ENCODE data around the gene ANKLE2.

ANKLE2 gene

GRCh38 chr12:132746613-132747012, 15.0 kb downstream of the ANKLE2 start:
- DNase-seq (ENCODE audit: low read depth), result no peak

GRCh38 chr12:132743831-132744230, 17.8 kb downstream of the ANKLE2 start:
- no peak for DNase-seq (ENCODE audit: low read depth)

GRCh38 chr12:132741620-132742019, 20.0 kb downstream of the ANKLE2 start:
- no peak for DNase-seq (ENCODE audit: low read depth)

- no peak for DNase-seq (ENCODE audit: low read depth)
Measured at GRCh38 chr12:132740652-132741051, 21.0 kb downstream of the ANKLE2 start.

GRCh38 chr12:132740313-132740646, 21.4 kb downstream of the ANKLE2 start:
- no peak for DNase-seq (ENCODE audit: low read depth)

- no peak for DNase-seq (ENCODE audit: low read depth)
Measured at GRCh38 chr12:132739600-132740312, 21.9 kb downstream of the ANKLE2 start.

GRCh38 chr12:132736913-132737312, 24.7 kb downstream of the ANKLE2 start:
- DNase-seq (ENCODE audit: low read depth), result no peak

- no peak for DNase-seq (ENCODE audit: low read depth)
Measured at GRCh38 chr12:132736378-132736777, 25.3 kb downstream of the ANKLE2 start.

- no peak for DNase-seq (ENCODE audit: low read depth)
Measured at GRCh38 chr12:132735496-132735895, 26.1 kb downstream of the ANKLE2 start.

GRCh38 chr12:132734206-132734605, 27.4 kb downstream of the ANKLE2 start:
- DNase-seq (ENCODE audit: low read depth), result no peak

GRCh38 chr12:132731574-132731973, 30.1 kb downstream of the ANKLE2 start:
- DNase-seq (ENCODE audit: low read depth), result no peak

- DNase-seq (ENCODE audit: low read depth), result no peak
Measured at GRCh38 chr12:132730353-132730752, 31.3 kb downstream of the ANKLE2 start.

GRCh38 chr12:132729541-132730320, 31.9 kb downstream of the ANKLE2 start:
- DNase-seq (ENCODE audit: low read depth), result no peak

- DNase-seq (ENCODE audit: low read depth), result no peak
Measured at GRCh38 chr12:132728502-132728901, 33.1 kb downstream of the ANKLE2 start.

- DNase-seq (ENCODE audit: low read depth), result no peak
Measured at GRCh38 chr12:132727091-132727794, 34.4 kb downstream of the ANKLE2 start.

- no peak for DNase-seq (ENCODE audit: low read depth)
Measured at GRCh38 chr12:132726386-132726785, 35.2 kb downstream of the ANKLE2 start.

GRCh38 chr12:132724506-132725241, 37.0 kb downstream of the ANKLE2 start:
- no peak for DNase-seq (ENCODE audit: low read depth)

GRCh38 chr12:132723764-132724140, 37.9 kb downstream of the ANKLE2 start:
- DNase-seq (ENCODE audit: low read depth), result no peak

- no peak for DNase-seq (ENCODE audit: low read depth)
Measured at GRCh38 chr12:132723015-132723763, 38.4 kb downstream of the ANKLE2 start.

- no peak for DNase-seq (ENCODE audit: low read depth)
Measured at GRCh38 chr12:132720606-132721345, 40.9 kb downstream of the ANKLE2 start.

GRCh38 chr12:132719954-132720324, 41.7 kb downstream of the ANKLE2 start:
- no peak for DNase-seq (ENCODE audit: low read depth)

All from stromal cell of bone marrow (primary cell).